ENCODE results near the gene EIF4E3.

- no peak for TF ChIP-seq RCOR1 (conservative IDR thresholded peaks at IDR 0.05; ENCODE audit: low read depth, low read length)
- no peak for TF ChIP-seq BHLHE40 (IDR thresholded peaks at IDR 0.05; ENCODE audit: borderline replicate concordance in 1 of 2, low read depth in 2 of 2, low read length in 1 of 2)
Measured at GRCh38 chr3:71671216-71671845, 53.9 kb downstream of the EIF4E3 start.

All from GM12878 (cell line).